AG09319 (cell line): Measurements from ENCODE around the gene CCDC33.

ENCODE experiments used
- DNase-seq: peaks from one replicate; pipeline ENCODE4 v3.0.0-alpha.2; 2010; ENCODE audit warnings: low read depth; ENCODE audit errors: extremely low read depth
- CTCF ChIP-seq: IDR thresholded peaks from 2 replicates; pipeline ENCODE4 v1.5.1; 2011; ENCODE audit warnings: low read depth, mild to moderate bottlenecking, inconsistent platforms, low read length, moderate library complexity

CCDC33 gene

DNA sequence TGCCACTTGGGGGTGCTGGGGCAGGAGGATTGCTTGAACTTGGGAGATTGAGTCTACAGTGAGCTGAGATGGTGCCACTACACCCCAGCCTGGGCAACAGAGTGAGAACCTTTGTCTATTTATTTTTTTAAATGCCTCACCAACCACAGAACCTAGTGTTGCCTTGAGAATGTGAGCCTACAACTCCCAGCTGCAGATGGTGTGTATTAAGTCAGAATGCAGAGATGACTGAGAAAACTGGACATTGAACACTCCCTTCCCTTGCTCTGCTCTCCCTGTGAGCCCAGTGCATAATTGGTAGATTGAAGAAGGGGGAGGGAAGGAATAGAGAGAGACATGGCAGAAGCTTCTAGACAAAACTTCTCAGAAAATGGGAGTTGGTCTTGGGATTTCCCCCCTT is 53.5 kb downstream of the CCDC33 start:
- DNase-seq, result no peak

GRCh38 chr15:74290645-74291044 is 54.5 kb downstream of the CCDC33 start:
- TF ChIP-seq CTCF, result no peak
- DNase-seq, result no peak

More for the DNA sequence above, 53.5 kb downstream of the CCDC33 start:
- TF ChIP-seq CTCF, result no peak

GRCh38 chr15:74291101-74292071 is 55.3 kb downstream of the CCDC33 start:
- no peak for TF ChIP-seq CTCF
- peak; percentile 18 for DNase-seq

- no peak for TF ChIP-seq CTCF
- DNase-seq, result no peak
These were observed 57.1 kb downstream of the CCDC33 start for GRCh38 chr15:74293021-74293810.

GRCh38 chr15:74294010-74294409 is 57.9 kb downstream of the CCDC33 start:
- DNase-seq, result no peak

DNA sequence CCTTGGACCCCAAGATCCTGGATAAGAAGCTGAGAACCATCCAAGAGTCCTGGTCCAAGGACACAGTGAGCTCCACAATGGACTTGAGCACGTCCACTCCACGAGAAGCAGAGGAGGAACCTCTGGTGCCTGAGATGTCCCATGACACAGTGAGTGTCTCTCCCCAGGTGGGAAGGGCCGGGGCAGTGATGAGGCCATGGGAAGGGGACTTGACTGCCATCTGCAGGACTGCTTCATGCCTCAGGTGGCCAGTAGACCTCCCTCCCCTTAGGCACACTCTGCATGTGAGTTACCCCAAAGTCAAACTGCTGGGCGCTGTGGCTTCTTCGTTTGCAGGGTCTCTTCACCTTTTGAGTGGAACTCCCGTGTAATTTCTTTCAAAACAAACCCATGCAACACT is 59.7 kb downstream of the CCDC33 start:
- no peak for TF ChIP-seq CTCF

More at GRCh38 chr15:74294010-74294409, 57.9 kb downstream of the CCDC33 start:
- no peak for TF ChIP-seq CTCF

GRCh38 chr15:74297887-74298286 is 61.8 kb downstream of the CCDC33 start:
- DNase-seq, result no peak
- no peak for TF ChIP-seq CTCF

More for the DNA sequence above, 59.7 kb downstream of the CCDC33 start:
- no peak for DNase-seq
